H9 (cell line): ENCODE measurements around the gene MPST. TPM values are rescaled to one million over a fixed set of nuclear protein-coding genes. Genes with fewer than 3 reads are reported as not detected.

ENCODE experiments used
- DNase-seq: peaks from one replicate; pipeline ENCODE4 v3.0.0-alpha.2; 2017
- H2AFZ ChIP-seq: one replicate; pipeline ENCODE4 v1.6.1; 2013; ENCODE audit warnings: mild to moderate bottlenecking, low read length, control low read depth, moderate library complexity
- H2AK5ac ChIP-seq: 2 replicates; pipeline ENCODE4 v1.6.1; 2013; ENCODE audit warnings: low read length, control low read depth, mixed read lengths; ENCODE audit not compliant: insufficient read length
- H2BK120ac ChIP-seq: one replicate; pipeline ENCODE4 v1.6.1; 2013; ENCODE audit warnings: low read depth, mild to moderate bottlenecking, low read length, control low read depth, inconsistent platforms; ENCODE audit not compliant: poor library complexity, severe bottlenecking
- H2BK12ac ChIP-seq: 2 replicates; pipeline ENCODE4 v1.6.1; 2013; ENCODE audit warnings: low read length, control low read depth, mixed read lengths, low read depth; ENCODE audit not compliant: insufficient read length
- H2BK15ac ChIP-seq: 2 replicates; pipeline ENCODE4 v1.6.1; 2013; ENCODE audit warnings: low read depth, low read length, control low read depth
- H2BK20ac ChIP-seq: one replicate; pipeline ENCODE4 v1.6.1; 2013; ENCODE audit warnings: low read depth, mild to moderate bottlenecking, low read length, control low read depth, inconsistent platforms; ENCODE audit not compliant: poor library complexity, severe bottlenecking
- H2BK5ac ChIP-seq: 2 replicates; pipeline ENCODE4 v1.6.1; 2013; ENCODE audit warnings: low read length, control low read depth, mixed read lengths; ENCODE audit not compliant: insufficient read length
- H3K14ac ChIP-seq: 2 replicates; pipeline ENCODE4 v1.6.1; 2013; ENCODE audit warnings: low read length, control low read depth; ENCODE audit not compliant: insufficient read depth
- H3K18ac ChIP-seq: 2 replicates; pipeline ENCODE4 v1.6.1; 2013; ENCODE audit warnings: low read depth, mild to moderate bottlenecking, mixed read lengths, low read length, control low read depth; ENCODE audit not compliant: insufficient read length
- H3K23ac ChIP-seq: 2 replicates; pipeline ENCODE4 v1.6.1; 2013; ENCODE audit warnings: low read length, control low read depth, mixed read lengths, low read depth; ENCODE audit not compliant: insufficient read length
- H3K23me2 ChIP-seq: 2 replicates; pipeline ENCODE4 v1.6.1; 2013; ENCODE audit warnings: low read depth, mild to moderate bottlenecking, mixed read lengths, low read length, control low read depth; ENCODE audit not compliant: insufficient read length, poor library complexity, severe bottlenecking
- H3K27ac ChIP-seq: 2 replicates; pipeline ENCODE4 v1.5.1; 2013; ENCODE audit warnings: low read length, control low read depth, mixed read lengths, low read depth; ENCODE audit not compliant: insufficient read length
- H3K27me3 ChIP-seq: 2 replicates; pipeline ENCODE4 v1.6.1; 2013; ENCODE audit warnings: low read length, control low read depth, inconsistent platforms; ENCODE audit not compliant: insufficient read depth
- H3K4ac ChIP-seq: 2 replicates; pipeline ENCODE4 v1.6.1; 2013; ENCODE audit warnings: low read depth, mild to moderate bottlenecking, control low read depth, inconsistent platforms, low read length, moderate library complexity
- H3K4me1 ChIP-seq: 2 replicates; pipeline ENCODE4 v1.6.1; 2013; ENCODE audit warnings: low read length, control low read depth, inconsistent platforms; ENCODE audit not compliant: insufficient read depth
- H3K4me2 ChIP-seq: 2 replicates; pipeline ENCODE4 v1.6.1; 2013; ENCODE audit warnings: low read length, control low read depth, mixed read lengths; ENCODE audit not compliant: insufficient read length, insufficient read depth
- H3K56ac ChIP-seq: 2 replicates; pipeline ENCODE4 v1.6.1; 2013; ENCODE audit warnings: low read depth, mild to moderate bottlenecking, mixed read lengths, low read length, control low read depth; ENCODE audit not compliant: insufficient read length
- H3K79me1 ChIP-seq: 2 replicates; pipeline ENCODE4 v1.6.1; 2013; ENCODE audit warnings: low read depth, mild to moderate bottlenecking, moderate library complexity, low read length, control low read depth, inconsistent platforms; ENCODE audit not compliant: insufficient read depth, poor library complexity, severe bottlenecking
- H3K79me2 ChIP-seq: 2 replicates; pipeline ENCODE4 v1.6.1; 2013; ENCODE audit warnings: low read length, control low read depth, inconsistent platforms; ENCODE audit not compliant: insufficient read depth
- H3K9ac ChIP-seq: 2 replicates; pipeline ENCODE4 v1.6.1; 2013; ENCODE audit warnings: low read length, control low read depth, mixed read lengths; ENCODE audit not compliant: insufficient read length; ENCODE audit errors: extremely low read depth
- H3K9me3 ChIP-seq: one replicate; pipeline ENCODE4 v1.6.1; 2013; ENCODE audit warnings: low read depth, low read length, inconsistent platforms; ENCODE audit not compliant: control insufficient read depth
- H3T11ph ChIP-seq: one replicate; pipeline ENCODE4 v1.6.1; 2013; ENCODE audit warnings: mild to moderate bottlenecking, low read length, control low read depth, inconsistent platforms
- H4K20me1 ChIP-seq: one replicate; pipeline ENCODE4 v1.6.1; 2013; ENCODE audit not compliant: control insufficient read depth, insufficient read length, insufficient read depth
- H4K5ac ChIP-seq: 2 replicates; pipeline ENCODE4 v1.6.1; 2013; ENCODE audit warnings: low read depth, mild to moderate bottlenecking, mixed read lengths, low read length, control low read depth; ENCODE audit not compliant: insufficient read length
- H4K8ac ChIP-seq: replicated peaks from 2 replicates; pipeline ENCODE4 v1.6.1; 2013; ENCODE audit warnings: low read length, control low read depth, mixed read lengths, low read depth; ENCODE audit not compliant: insufficient read length
- H4K91ac ChIP-seq: 2 replicates; pipeline ENCODE4 v1.6.1; 2013; ENCODE audit warnings: low read depth, mild to moderate bottlenecking, moderate library complexity, mixed read lengths, low read length, control low read depth; ENCODE audit not compliant: insufficient read length
- H3K27ac Mint-ChIP-seq, 3 experiments: 2 replicates in 2 of 3; 3 replicates in 1 of 3; pipeline ENCODE4 v1.8.0; 2020 to 2021; ENCODE audit warnings: mixed read lengths in 3 of 3, mild to moderate bottlenecking in 1 of 3, moderate library complexity in 1 of 3
- H3K27me3 Mint-ChIP-seq: 2 replicates; pipeline ENCODE4 v1.8.0; 2021; ENCODE audit warnings: low read depth, mild to moderate bottlenecking, moderate library complexity, mixed read lengths
- H3K36me3 Mint-ChIP-seq, 3 experiments: 2 replicates in 2 of 3; 3 replicates in 1 of 3; pipeline ENCODE4 v1.8.0; 2020 to 2021; ENCODE audit warnings: low read depth in 3 of 3, mixed read lengths in 3 of 3; ENCODE audit not compliant: insufficient read depth in 1 of 3
- H3K4me1 Mint-ChIP-seq, 2 experiments: 2 replicates each; pipeline ENCODE4 v1.8.0; 2020; ENCODE audit warnings: mixed read lengths in 2 of 2
- H3K4me3 Mint-ChIP-seq, 2 experiments: 2 replicates in 1 of 2; 3 replicates in 1 of 2; pipeline ENCODE4 v1.8.0; 2020 to 2021; ENCODE audit warnings: mild to moderate bottlenecking in 2 of 2, mixed read lengths in 2 of 2, moderate library complexity in 1 of 2
- H3K9me3 Mint-ChIP-seq, 2 experiments: 2 replicates in 1 of 2; 3 replicates in 1 of 2; pipeline ENCODE4 v1.8.0; 2020; ENCODE audit warnings: mild to moderate bottlenecking in 2 of 2, mixed read lengths in 2 of 2, moderate library complexity in 1 of 2
- WGBS: extraction: QIAGEN DNeasy Blood & Tissue Kit; methylation state at CpG from one replicate; pipeline ENCODE4 v1.1.7; 2013; ENCODE audit warnings: missing lambda C conversion rate, low lambda C conversion rate, mixed read lengths; ENCODE audit not compliant: insufficient read length; ENCODE audit errors: extremely low coverage; 5-methylcytosine and 5-hydroxymethylcytosine counted together
- total RNA-seq: library from RNA; stranded (reverse); gene quantifications from 2 replicates; pipeline ENCODE4 v1.2.1, GENCODE V29; 2021
- TF ChIP-seq, protein P1 (sequence below): fragments of 200-600 bp; sonication (generic); conservative IDR thresholded peaks from 3 replicates; pipeline ENCODE4 v1.8.0; 2021; ENCODE audit warnings: antibody characterized with exemption, mild to moderate bottlenecking

MPST gene
- total RNA-seq, 1 experiment from 2014 or later = 70.5 TPM

GRCh38 chr22:37061611-37062375, 42.3 kb downstream of the MPST start:
- H3K14ac ChIP-seq = no peak overlapping the region
- H4K20me1 ChIP-seq = no peaks in the 10 kb centered on the region
- TF ChIP-seq, protein P1, sequence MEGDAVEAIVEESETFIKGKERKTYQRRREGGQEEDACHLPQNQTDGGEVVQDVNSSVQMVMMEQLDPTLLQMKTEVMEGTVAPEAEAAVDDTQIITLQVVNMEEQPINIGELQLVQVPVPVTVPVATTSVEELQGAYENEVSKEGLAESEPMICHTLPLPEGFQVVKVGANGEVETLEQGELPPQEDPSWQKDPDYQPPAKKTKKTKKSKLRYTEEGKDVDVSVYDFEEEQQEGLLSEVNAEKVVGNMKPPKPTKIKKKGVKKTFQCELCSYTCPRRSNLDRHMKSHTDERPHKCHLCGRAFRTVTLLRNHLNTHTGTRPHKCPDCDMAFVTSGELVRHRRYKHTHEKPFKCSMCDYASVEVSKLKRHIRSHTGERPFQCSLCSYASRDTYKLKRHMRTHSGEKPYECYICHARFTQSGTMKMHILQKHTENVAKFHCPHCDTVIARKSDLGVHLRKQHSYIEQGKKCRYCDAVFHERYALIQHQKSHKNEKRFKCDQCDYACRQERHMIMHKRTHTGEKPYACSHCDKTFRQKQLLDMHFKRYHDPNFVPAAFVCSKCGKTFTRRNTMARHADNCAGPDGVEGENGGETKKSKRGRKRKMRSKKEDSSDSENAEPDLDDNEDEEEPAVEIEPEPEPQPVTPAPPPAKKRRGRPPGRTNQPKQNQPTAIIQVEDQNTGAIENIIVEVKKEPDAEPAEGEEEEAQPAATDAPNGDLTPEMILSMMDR = no peak
- H2BK5ac ChIP-seq = no peak overlapping the region
- H3K18ac ChIP-seq = no peak overlapping the region
- no peaks in the 10 kb centered on the region for H3K79me1 ChIP-seq
- H3K27ac ChIP-seq = no peak overlapping the region
- no peak overlapping the region for H3T11ph ChIP-seq
- peaks cover 9 to 25% of the 10 kb centered on the region in 2 experiments for H3K4me1 Mint-ChIP-seq
- no peak overlapping the region for H4K91ac ChIP-seq
- H2BK12ac ChIP-seq = no peak overlapping the region
- H3K27me3 Mint-ChIP-seq = peaks cover 28% of the 10 kb centered on the region
- H3K4me2 ChIP-seq = no peak overlapping the region
- no peak overlapping the region for H3K4me3 Mint-ChIP-seq
- no peak overlapping the region for H3K56ac ChIP-seq
- WGBS = no CpG with 5 or more reads among the region's 10 CpGs
- H3K23me2 ChIP-seq = no peaks in the 10 kb centered on the region
- no peak overlapping the region for H3K27ac Mint-ChIP-seq
- no peaks in the 10 kb centered on the region; the same call in 1 of the 2 replicates for H3K4me1 ChIP-seq
- H3K79me2 ChIP-seq = no peaks in the 10 kb centered on the region
- H3K9me3 Mint-ChIP-seq = no peaks in the 10 kb centered on the region; a peak in 1 of 5 replicates
- no peak overlapping the region for H2BK15ac ChIP-seq
- no peak overlapping the region for H3K9ac ChIP-seq
- H3K36me3 Mint-ChIP-seq = peaks cover 5 to 26% (median 18%) of the 10 kb centered on the region in 3 experiments
- no peak overlapping the region for H4K8ac ChIP-seq
- H2AK5ac ChIP-seq = no peak overlapping the region
- peaks cover 3% of the 10 kb centered on the region for H3K27me3 ChIP-seq
- no peak overlapping the region for H2AFZ ChIP-seq
- H3K23ac ChIP-seq = no peak overlapping the region
- no peak overlapping the region for H4K5ac ChIP-seq
- H2BK120ac ChIP-seq = no peak overlapping the region
- H3K4ac ChIP-seq = no peak overlapping the region
- DNase-seq = no peak
- H3K9me3 ChIP-seq = no peaks in the 10 kb centered on the region
- no peak overlapping the region for H2BK20ac ChIP-seq
